DOHH2 (cell line): ENCODE data around the gene KRT76.

Source experiments
- H3F3A ChIP-seq: fragments of 200-600 bp; sonication (generic), shearing (Covaris generic); 2 replicates; pipeline ENCODE4 v1.6.0; 2016; ENCODE audit warnings: antibody characterized with exemption, mild to moderate bottlenecking; ENCODE audit not compliant: control insufficient read depth, insufficient read depth
- H3K27ac ChIP-seq: fragments of 200-600 bp; sonication (generic); 2 replicates; pipeline ENCODE4 v1.5.1; 2014; ENCODE audit warnings: low read depth, mild to moderate bottlenecking, low read length, moderate library complexity
- H3K27me3 ChIP-seq: fragments of 200-600 bp; sonication (generic); 2 replicates; pipeline ENCODE4 v1.6.1; 2014; ENCODE audit warnings: mild to moderate bottlenecking, low read length, mixed read lengths; ENCODE audit not compliant: control insufficient read depth
- H3K36me3 ChIP-seq: fragments of 200-600 bp; sonication (generic); 2 replicates; pipeline ENCODE4 v1.6.1; 2014; ENCODE audit warnings: mild to moderate bottlenecking, low read length, moderate library complexity, mixed read lengths; ENCODE audit not compliant: control insufficient read depth
- H3K4me1 ChIP-seq: fragments of 200-600 bp; sonication (generic); 2 replicates; pipeline ENCODE4 v1.6.1; 2014; ENCODE audit warnings: mild to moderate bottlenecking, low read length, mixed read lengths; ENCODE audit not compliant: control insufficient read depth
- H3K4me2 ChIP-seq: fragments of 200-600 bp; sonication (generic); 2 replicates; pipeline ENCODE4 v1.6.0; 2014; ENCODE audit warnings: mild to moderate bottlenecking, low read length, moderate library complexity
- H3K4me3 ChIP-seq: fragments of 200-600 bp; sonication (generic); 2 replicates; pipeline ENCODE4 v1.5.1; 2014; ENCODE audit warnings: mild to moderate bottlenecking, low read length, mixed read lengths
- H3K79me2 ChIP-seq: fragments of 200-600 bp; sonication (generic); 2 replicates; pipeline ENCODE4 v1.6.1; 2014; ENCODE audit warnings: mild to moderate bottlenecking, low read length, mixed read lengths; ENCODE audit not compliant: control insufficient read depth
- H3K9me2 ChIP-seq: fragments of 200-600 bp; sonication (generic); replicated peaks from 2 replicates; pipeline ENCODE4 v1.6.1; 2014; ENCODE audit warnings: mild to moderate bottlenecking, low read length, mixed read lengths; ENCODE audit not compliant: control insufficient read depth
- H3K9me3 ChIP-seq: fragments of 200-600 bp; sonication (generic); 2 replicates; pipeline ENCODE4 v1.6.1; 2014; ENCODE audit warnings: antibody characterized with exemption, low read length, mixed read lengths; ENCODE audit not compliant: control insufficient read depth, insufficient read depth
- H4K20me1 ChIP-seq: fragments of 200-600 bp; sonication (generic); 2 replicates; pipeline ENCODE4 v1.6.0; 2014; ENCODE audit warnings: low read depth, mild to moderate bottlenecking, antibody characterized with exemption, low read length, moderate library complexity; ENCODE audit not compliant: control insufficient read depth, insufficient read depth
- CTCF ChIP-seq: fragments of 200-600 bp; sonication (generic); IDR thresholded peaks from one replicate; pipeline ENCODE4 v1.5.1; 2014; ENCODE audit warnings: antibody characterized with exemption, mild to moderate bottlenecking, low read depth, low read length; ENCODE audit not compliant: poor library complexity, severe bottlenecking
- EZH2phosphoT487 ChIP-seq: fragments of 200-600 bp; sonication (generic); IDR thresholded peaks from 2 replicates; pipeline ENCODE4 v1.6.1; 2017; ENCODE audit warnings: borderline replicate concordance, mild to moderate bottlenecking, antibody characterized with exemption, low read length, moderate library complexity, mixed read lengths

The KRT76 gene

GRCh38 chr12:52727037-52727436 lies 50.1 kb downstream of the KRT76 start:
- H4K20me1 ChIP-seq, result no peaks in the 10 kb centered on the region
- TF ChIP-seq CTCF (no peak), EZH2phosphoT487 (no peak)

GRCh38 chr12:52726451-52726850 lies 50.7 kb downstream of the KRT76 start:
- no peak for TF ChIP-seq EZH2phosphoT487
- no peak for TF ChIP-seq CTCF
- Histone ChIP-seq H3K4me3 (no peak overlapping the region), H4K20me1 (no peaks in the 10 kb centered on the region)

More at GRCh38 chr12:52727037-52727436, 50.1 kb downstream of the KRT76 start:
- Histone ChIP-seq H3K9me3 (no peaks in the 10 kb centered on the region), H3F3A (no peaks in the 10 kb centered on the region), H3K79me2 (no peaks in the 10 kb centered on the region), H3K4me2 (no peak overlapping the region), H3K27me3 (peaks cover 12% of the 10 kb centered on the region), H3K27ac (no peak overlapping the region), H3K9me2 (no peaks in the 10 kb centered on the region), H3K4me3 (no peak overlapping the region), H3K36me3 (no peaks in the 10 kb centered on the region), H3K4me1 (no peaks in the 10 kb centered on the region)

GRCh38 chr12:52724384-52724783 lies 52.8 kb downstream of the KRT76 start:
- no peaks in the 10 kb centered on the region for H3F3A ChIP-seq

More at GRCh38 chr12:52726451-52726850, 50.7 kb downstream of the KRT76 start:
- H3K9me2 ChIP-seq, result no peaks in the 10 kb centered on the region
- H3K4me1 ChIP-seq, result no peaks in the 10 kb centered on the region
- H3K9me3 ChIP-seq, result no peaks in the 10 kb centered on the region
- H3K4me2 ChIP-seq, result no peak overlapping the region
- H3K79me2 ChIP-seq, result no peaks in the 10 kb centered on the region
- H3K27ac ChIP-seq, result no peak overlapping the region
- peaks cover 12% of the 10 kb centered on the region for H3K27me3 ChIP-seq
- no peaks in the 10 kb centered on the region for H3K36me3 ChIP-seq
- H3F3A ChIP-seq, result no peaks in the 10 kb centered on the region

More at GRCh38 chr12:52724384-52724783, 52.8 kb downstream of the KRT76 start:
- Histone ChIP-seq H4K20me1 (no peaks in the 10 kb centered on the region), H3K79me2 (no peaks in the 10 kb centered on the region), H3K9me3 (no peaks in the 10 kb centered on the region), H3K36me3 (no peaks in the 10 kb centered on the region), H3K4me1 (no peaks in the 10 kb centered on the region), H3K4me3 (no peak overlapping the region), H3K27me3 (peaks cover 12% of the 10 kb centered on the region), H3K4me2 (no peak overlapping the region), H3K9me2 (no peaks in the 10 kb centered on the region), H3K27ac (no peak overlapping the region)
- no peak for TF ChIP-seq CTCF
- no peak for TF ChIP-seq EZH2phosphoT487
